ENCODE results near the gene CABP2. TPM values are rescaled to one million over a fixed set of nuclear protein-coding genes. Genes with fewer than 3 reads are reported as not detected.
"Not testable (repeated sequence)": the region's sequence is repeated elsewhere in the genome, so short reads cannot be mapped to it uniquely, and the experiment has no call there.

Gene CABP2
- total RNA-seq, 4 donors from 2014 or later: not detected

GRCh38 chr11:67484847-67485311 is 38.4 kb downstream of the CABP2 start:
- ATAC-seq (no peak), DNase-seq (no peak)
- no peak overlapping the region for H3K27ac ChIP-seq
- H3K9me3 ChIP-seq: no peaks in the 10 kb centered on the region
- no peak overlapping the region for H3K4me3 ChIP-seq
- H3K4me1 ChIP-seq: peaks cover 9 to 14% of the 10 kb centered on the region in 2 donors
- TF ChIP-seq CTCF (IDR thresholded peaks at IDR 0.05 in 4 of 5, conservative IDR thresholded peaks at IDR 0.05 in 1 of 5) (no peak), POLR2A (IDR thresholded peaks at IDR 0.05) (no peak)
- in situ Hi-C loops (cut with MboI; ENCODE audit: low sequenced_read_pairs in 4 of 4) (no loop called here), intact Hi-C loops (cut with DNase I; ENCODE audit: low total_unique reads) (no loop called here)
- no peaks in the 10 kb centered on the region for H3K27me3 ChIP-seq
- H3K36me3 ChIP-seq: peaks cover 0 to 21% of the 10 kb centered on the region in 2 donors

GRCh38 chr11:67483831-67484665 is 39.2 kb downstream of the CABP2 start:
- no peak for TF ChIP-seq POLR2A (IDR thresholded peaks at IDR 0.05)
- TF ChIP-seq CTCF (IDR thresholded peaks at IDR 0.05 in 4 of 5, conservative IDR thresholded peaks at IDR 0.05 in 1 of 5): no peak
- no peaks in the 10 kb centered on the region for H3K9me3 ChIP-seq
- H3K4me1 ChIP-seq: peaks cover 9 to 14% of the 10 kb centered on the region in 2 donors
- H3K4me3 ChIP-seq: peak overlapping the region; percentile 64 to 70 (median 66)
- ATAC-seq (no peak), DNase-seq (no peak)
- intact Hi-C loops (cut with DNase I; ENCODE audit: low total_unique reads): loop anchor here (1.0 to 2.0 kb wide), 2 partner anchors 23 to 83 kb away; partner anchors contain the start of gene PPP1CA
- in situ Hi-C loops (cut with MboI; ENCODE audit: low sequenced_read_pairs in 4 of 4): no loop called here
- H3K27ac ChIP-seq: peak overlapping the region in 1 of 4 donors; percentile 90
- no peaks in the 10 kb centered on the region for H3K27me3 ChIP-seq
- H3K36me3 ChIP-seq: peaks cover 0 to 13% of the 10 kb centered on the region in 2 donors

- intact Hi-C loops (cut with DNase I; ENCODE audit: low total_unique reads) (loop anchor here (1.0 to 2.0 kb wide), 2 partner anchors 24 to 82 kb away; partner anchors contain the start of gene PPP1CA), in situ Hi-C loops (cut with MboI; ENCODE audit: low sequenced_read_pairs in 4 of 4) (no loop called here)
- Histone ChIP-seq H3K27ac (peak within 1 kb of the TSS; percentile 83 to 90 (median 86)), H3K36me3 (peaks cover 0 to 12% of the 10 kb centered on the region in 2 donors), H3K9me3 (no peaks in the 10 kb centered on the region), H3K27me3 (no peaks in the 10 kb centered on the region), H3K4me1 (peaks cover 9 to 14% of the 10 kb centered on the region in 2 donors), H3K4me3 (peak within 1 kb of the TSS; percentile 64 to 70 (median 66))
- TF ChIP-seq CTCF (IDR thresholded peaks at IDR 0.05 in 4 of 5, conservative IDR thresholded peaks at IDR 0.05 in 1 of 5) (peak in 2 of 5 experiments; percentile 24 to 25), POLR2A (IDR thresholded peaks at IDR 0.05) (peak; percentile 24 to 53)
- ATAC-seq: peak; percentile 100
- peak; percentile 96 to 98 for DNase-seq
Observed at GRCh38 chr11:67482827-67483798, 40.1 kb downstream of the CABP2 start, which contains the start of gene AIP. Gene AIP (plus strand): TSS chr11:67483026. CDS start chr11:67483159, 133 bp downstream.

GRCh38 chr11:67482275-67482826 is 40.9 kb downstream of the CABP2 start:
- Histone ChIP-seq H3K4me3 (peak overlapping the region; percentile 64 to 70 (median 66)), H3K9me3 (no peaks in the 10 kb centered on the region), H3K36me3 (peaks cover 0 to 5% of the 10 kb centered on the region in 2 donors), H3K4me1 (peaks cover 9 to 14% of the 10 kb centered on the region in 2 donors), H3K27me3 (no peaks in the 10 kb centered on the region), H3K27ac (peak overlapping the region; percentile 83 to 90 (median 86))
- DNase-seq (no peak), ATAC-seq (peak; percentile 25 to 35)
- no peak for TF ChIP-seq CTCF (IDR thresholded peaks at IDR 0.05 in 4 of 5, conservative IDR thresholded peaks at IDR 0.05 in 1 of 5)
- TF ChIP-seq POLR2A (IDR thresholded peaks at IDR 0.05): no peak
- in situ Hi-C loops (cut with MboI; ENCODE audit: low sequenced_read_pairs in 4 of 4) (no loop called here), intact Hi-C loops (cut with DNase I; ENCODE audit: low total_unique reads) (loop anchor here (2.0 kb wide), 1 partner anchor 24 kb away; no protein-coding TSS in a partner anchor)

- DNase-seq; ATAC-seq; H3K4me1 ChIP-seq; H3K4me3 ChIP-seq; H3K36me3 ChIP-seq; H3K27me3 ChIP-seq; intact Hi-C loops (cut with DNase I; ENCODE audit: low total_unique reads); H3K27ac ChIP-seq; H3K9me3 ChIP-seq: not testable (repeated sequence)
- in situ Hi-C loops (cut with MboI; ENCODE audit: low sequenced_read_pairs in 4 of 4): loop anchor here in 2 of 4 donors (10.0 kb wide), 1 partner anchor 83 kb away; the partner anchor contains the start of gene RAD9A (in 2 of the 2)
Observed at GRCh38 chr11:67477344-67478050, 45.7 kb downstream of the CABP2 start.

- H3K4me3 ChIP-seq; H3K36me3 ChIP-seq; H3K27me3 ChIP-seq; H3K4me1 ChIP-seq; H3K9me3 ChIP-seq; ATAC-seq; intact Hi-C loops (cut with DNase I; ENCODE audit: low total_unique reads); H3K27ac ChIP-seq; DNase-seq: not testable (repeated sequence)
- in situ Hi-C loops (cut with MboI; ENCODE audit: low sequenced_read_pairs in 4 of 4): loop anchor here in 2 of 4 donors (10.0 kb wide), 1 partner anchor 82 kb away; the partner anchor contains the start of gene RAD9A (in 2 of the 2)
Observed at GRCh38 chr11:67476692-67477091, 46.6 kb downstream of the CABP2 start.
